ENCODE measurements around the gene TEX14.
"Not testable (repeated sequence)": the region's sequence is repeated elsewhere in the genome, so short reads cannot be mapped to it uniquely, and the experiment has no call there.

TEX14 gene

DNA sequence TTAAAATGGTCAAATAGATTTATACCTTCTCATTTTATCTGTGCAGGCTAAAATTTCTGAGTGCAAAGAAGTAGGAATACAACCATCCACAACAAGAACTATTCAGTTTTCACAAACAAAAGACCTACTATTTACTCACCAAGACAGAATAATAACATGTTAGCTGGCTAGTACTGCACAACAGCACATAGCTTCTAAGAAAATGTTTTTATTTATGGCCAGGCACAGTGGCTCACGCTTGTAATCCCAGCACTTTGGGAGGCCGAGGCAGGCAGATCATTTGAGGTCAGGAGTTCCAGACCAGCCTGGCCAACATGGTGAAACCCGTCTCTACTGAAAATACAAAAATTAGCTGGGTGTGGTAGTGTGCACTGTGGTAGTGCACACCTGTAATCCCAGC lies 136.7 kb downstream of the TEX14 start:
- not testable (repeated sequence) for DNase-seq

DNA sequence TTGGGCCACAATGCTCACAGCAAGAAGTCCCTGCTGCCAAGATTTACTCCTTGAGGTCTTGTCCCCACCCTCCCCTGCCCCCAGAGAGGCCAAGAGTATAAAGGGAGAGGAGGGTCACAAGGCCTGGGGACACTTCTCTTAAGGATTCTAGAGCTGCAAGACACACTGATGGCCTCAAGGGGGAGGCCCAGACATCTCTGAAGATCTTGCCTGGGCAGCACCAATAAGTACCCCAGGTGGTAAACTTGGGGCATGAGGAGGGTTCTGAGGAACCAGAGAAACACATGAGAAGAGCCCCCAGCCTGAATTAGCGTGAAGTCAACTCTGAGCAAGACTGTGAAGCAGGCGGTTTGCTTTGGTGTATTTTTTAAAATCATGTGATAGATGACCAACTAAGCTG lies 150.6 kb downstream of the TEX14 start:
- peak; percentile 54 for DNase-seq

DNA sequence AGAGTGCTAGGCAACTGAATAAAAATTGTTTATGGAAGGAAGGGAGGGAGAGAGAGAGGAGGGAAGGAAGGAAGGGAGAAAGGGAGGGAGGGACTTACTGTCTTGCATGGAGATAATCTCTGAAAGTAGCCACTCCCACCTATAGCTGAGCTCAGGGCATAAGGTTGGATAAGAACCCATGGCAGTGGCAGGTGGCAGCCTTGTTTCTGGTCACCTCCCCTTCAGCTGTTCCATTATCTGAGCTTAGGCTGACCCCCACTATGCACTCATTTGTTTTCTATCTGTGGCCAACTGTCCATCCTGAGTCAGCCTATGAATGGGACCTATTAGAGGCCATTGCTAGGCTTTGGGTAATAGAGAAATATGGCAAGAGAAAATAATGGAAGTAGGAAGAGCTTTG lies 152.1 kb downstream of the TEX14 start:
- DNase-seq, result peak; percentile 95

DNA sequence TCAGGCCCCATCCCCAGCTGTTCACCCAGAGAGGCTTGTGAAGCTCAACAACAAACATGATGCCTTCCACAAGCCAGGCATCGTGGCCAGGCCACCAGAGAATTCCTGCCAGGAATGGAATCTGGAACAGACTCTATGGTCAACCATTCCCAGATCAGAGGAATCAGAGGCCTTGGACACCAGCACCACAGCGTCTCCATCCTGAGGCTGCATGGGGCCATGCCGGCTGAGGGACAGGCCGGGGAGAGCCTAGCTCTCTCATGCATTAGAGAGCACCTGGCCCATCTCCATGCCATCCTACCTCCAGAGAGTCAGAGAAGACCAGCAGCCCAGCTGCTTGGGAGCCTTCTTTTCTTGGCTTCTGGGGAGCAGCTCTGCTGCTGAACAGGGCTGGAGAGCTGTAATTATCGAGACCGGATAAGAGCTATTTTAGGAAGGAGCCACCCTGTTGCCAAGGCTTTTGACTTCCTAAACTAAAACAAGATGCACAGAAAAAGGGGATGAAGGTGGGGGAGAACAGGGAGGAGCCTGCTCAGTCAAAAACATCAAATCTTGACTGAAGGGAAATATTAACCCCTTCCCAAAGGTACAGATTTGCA lies 152.9 kb downstream of the TEX14 start:
- peak; percentile 34 for DNase-seq

DNA sequence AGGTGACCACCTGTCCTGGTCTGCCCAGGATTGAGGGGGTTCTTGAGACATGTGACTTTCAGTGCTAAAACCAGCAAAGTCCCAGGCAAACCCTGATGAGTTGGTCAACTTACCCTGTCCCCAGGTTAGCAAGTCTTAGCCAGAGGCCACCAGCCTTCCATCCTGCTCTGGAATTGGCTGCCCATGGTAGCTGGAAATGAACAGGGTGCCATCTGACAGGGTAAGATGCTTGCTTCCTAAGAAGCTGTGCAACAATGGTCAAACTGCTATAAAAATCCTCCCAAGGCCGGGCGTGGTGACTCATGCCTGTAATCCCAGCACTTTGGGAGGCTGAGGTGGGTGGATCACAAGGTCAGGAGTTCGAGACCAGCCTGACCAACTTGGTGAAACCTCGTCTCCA lies 154.6 kb downstream of the TEX14 start:
- no peak for DNase-seq

DNA sequence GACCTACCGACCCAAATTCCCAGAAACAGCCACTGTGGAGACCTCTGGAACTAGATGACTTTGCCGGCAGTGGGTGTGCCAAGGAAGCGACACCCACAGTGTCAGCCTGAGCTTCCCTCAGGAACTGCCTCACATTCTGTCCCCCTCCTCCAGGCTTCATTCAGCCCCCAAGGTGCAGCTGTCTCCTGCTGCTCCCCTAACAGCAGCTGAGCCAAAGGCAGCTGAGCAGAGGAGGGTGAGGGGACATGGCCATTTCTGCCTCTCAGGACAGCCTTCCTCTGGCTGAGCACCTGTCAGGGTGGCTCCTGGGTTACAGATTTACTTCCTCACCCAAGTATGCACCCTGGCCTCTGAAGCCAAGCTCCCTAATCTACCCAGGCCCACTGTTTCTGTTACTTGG lies 155.3 kb downstream of the TEX14 start:
- no peak for DNase-seq

DNA sequence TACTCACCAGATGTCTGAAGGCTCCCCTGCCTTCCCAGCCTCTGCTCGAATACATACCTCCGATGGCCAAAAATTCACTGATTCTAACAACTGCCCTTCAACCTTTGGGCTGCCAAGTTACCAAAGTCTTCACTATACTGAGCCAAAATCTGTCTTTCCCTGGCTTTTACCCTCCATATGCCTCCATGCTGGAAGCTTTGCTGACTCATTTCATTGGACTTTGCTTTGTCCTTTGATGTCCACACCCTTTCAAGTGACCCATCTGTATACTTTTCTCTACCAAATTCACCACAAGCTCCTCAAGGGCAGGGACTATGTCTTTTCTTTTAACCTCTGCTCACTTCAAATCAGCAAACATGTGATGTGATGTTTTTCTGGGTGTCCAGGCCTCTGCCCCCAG lies 156.4 kb downstream of the TEX14 start:
- no peak for DNase-seq

DNA sequence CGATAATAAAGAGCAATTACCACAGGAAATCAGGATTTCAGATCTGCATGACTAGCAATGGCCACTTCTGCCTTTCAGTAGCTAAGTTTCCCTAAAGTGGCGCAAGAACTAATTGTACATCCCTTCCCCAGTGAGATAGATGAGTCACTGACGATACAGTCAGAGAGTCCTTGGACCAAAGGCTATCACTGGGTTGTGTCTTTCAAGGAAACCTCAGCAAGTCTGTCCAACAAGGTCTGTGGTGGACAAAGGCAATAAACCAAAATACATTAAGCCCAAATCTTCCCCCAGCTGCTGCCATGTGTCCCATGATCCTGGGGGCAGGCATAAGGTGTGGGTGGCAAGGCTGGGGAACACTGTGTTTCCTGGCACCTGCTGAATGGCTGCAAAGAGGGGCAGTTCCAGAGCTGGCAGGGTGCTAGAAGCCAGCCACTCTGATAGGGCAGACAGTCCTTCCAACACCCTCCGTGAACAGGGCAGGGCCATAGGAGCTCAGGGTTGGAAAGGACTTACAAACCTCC lies 156.9 kb downstream of the TEX14 start:
- peak; percentile 24 for DNase-seq

DNA sequence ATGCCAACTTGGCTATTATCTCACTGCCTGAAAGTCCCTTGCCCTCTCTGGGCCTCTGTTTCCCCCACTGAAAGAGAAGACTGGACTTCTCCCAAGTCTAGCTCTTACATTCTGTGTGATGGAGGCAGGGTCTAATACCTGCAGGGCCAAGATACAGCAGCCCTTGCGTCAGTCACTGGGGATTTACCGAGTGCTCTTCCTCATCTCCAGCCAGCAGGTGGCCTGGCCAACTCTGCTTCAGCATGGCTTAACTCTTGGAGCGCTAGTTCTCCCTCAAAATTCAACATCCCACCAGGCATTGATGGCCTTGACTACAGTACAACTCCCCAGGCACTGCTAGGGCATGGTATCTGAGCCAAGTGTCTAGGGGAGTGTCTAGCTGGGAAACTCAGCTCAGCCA lies 157.5 kb downstream of the TEX14 start:
- no peak for DNase-seq

DNA sequence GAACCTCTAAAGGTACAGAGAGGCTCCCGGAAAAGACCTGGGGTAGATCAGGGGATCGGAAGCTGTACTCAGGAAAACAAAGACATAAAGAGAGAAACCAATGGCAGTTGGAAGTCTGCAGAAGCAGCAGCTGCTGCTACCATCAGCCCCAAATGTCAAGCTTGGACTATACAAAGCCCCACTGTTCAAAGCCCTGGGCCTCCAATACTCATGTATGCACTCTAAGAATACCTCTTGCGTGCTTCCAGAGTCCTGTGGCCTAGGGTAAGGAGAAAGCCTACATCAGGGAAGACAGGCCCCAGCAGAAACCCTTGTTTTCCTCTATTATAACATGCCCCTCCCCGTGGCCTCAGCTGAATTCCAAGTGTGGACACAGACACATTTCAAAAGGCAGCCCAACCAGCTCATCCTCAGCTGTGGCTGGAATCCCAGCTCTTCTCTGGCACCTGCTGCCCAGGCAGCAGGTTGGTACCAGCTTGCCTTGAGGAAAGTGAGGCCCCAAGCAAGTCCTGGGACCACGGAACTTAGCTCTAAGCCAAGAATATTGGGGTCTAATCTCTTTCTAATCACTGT lies 158.1 kb downstream of the TEX14 start:
- DNase-seq, result no peak

DNA sequence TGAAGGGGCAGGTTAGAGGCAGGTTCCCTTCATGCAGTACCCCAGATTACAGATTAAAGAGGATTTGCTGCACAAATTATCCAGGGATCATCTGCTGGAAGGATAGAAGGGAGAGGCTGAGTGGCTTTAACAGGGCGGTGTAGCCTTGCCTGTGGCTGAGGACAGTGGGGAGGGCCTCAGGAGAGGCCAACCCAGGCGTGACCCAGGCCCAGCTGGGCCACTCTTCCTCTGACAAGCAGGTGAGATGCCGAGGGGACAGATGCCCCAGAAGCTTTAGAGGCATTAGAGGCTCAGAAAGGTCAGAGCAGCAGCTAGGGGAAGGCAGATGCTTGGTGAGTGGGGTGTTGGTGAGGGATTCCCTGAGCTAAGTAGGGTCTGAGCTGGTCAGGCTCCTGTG lies 159.3 kb downstream of the TEX14 start:
- DNase-seq, result peak; percentile 99

DNA sequence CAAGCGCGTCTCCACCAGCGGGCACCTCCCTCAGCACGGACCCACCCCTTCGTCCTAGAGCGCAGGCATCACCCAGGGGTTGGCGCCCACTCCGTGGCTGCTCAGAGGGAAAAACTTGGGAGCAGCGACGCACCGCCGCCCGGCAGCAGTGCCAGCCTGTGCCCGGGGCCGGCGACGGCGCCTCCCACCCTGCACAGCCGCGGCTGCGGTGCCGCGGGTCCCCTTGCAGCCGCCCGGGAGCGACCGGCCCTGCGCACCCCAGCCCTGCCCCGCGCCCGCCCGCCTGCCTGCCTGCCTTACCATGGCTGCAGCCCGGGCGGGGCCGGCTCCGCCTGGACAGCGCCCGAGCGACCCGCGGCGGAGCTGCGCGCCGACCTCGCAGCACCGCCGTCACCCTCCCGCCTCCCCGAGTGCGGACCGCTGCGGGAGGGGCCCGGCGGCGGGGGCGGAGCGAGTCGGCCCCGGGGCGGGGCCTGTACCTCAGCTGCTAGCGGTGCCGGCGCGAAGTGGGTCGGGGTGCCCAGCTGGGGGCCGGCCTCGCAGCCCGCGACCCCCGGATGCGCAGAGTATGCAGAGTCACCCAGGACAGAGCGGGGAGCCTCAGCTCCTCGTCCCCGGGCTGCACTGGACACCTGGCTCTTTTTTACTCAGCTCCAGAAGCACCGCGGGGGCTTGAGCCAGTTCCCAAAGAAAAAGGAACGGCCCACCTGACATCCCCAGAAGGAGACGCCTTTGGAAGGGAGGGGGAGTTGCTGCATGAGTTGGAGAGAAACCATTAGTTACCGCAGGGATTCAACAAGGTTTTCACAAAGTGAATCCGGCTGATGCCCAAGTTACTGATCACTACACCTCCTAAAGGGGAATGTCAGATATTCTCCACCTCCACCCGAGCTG lies 159.9 kb downstream of the TEX14 start:
- peak; percentile 79 for DNase-seq

DNA sequence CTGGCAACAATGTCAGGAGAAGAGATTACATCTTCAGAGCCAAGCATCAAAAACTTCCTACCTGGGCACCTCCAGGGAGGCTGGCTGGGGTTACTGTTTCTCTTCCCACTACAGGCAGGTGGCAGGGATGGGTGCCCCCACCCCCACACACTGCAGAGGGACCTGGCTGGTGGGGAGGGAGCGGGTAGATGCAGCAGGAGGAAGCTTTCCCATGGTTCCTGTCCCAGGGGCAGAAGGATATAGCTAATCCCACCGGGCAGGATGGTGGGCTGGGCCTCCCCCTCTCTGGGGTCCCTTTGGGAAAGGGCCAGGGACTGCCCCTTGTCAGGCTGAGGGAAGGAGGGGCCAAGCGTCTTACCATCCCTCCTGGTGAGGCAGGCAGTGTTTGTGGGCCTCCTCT lies 160.7 kb downstream of the TEX14 start:
- peak; percentile 87 for DNase-seq

DNA sequence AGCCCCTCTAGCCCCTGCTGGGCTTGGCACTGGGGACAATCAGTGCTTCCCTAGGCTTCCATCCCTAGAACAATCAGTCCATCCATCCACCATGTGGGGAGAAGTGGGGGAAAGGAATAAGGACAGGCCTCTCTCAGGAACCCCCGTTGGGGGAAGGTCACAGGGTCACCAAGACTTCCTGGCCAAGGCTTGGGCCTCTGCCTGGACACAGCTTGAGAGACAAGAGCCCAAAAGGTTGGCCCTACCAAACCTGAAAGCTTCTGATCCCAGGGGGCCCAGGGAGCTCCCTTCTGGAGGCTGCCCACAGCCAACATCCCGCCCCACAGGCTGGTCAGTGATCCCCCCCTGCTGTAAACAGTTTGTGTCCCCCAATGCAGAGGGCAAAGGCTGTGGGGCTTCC lies 161.2 kb downstream of the TEX14 start:
- DNase-seq, result no peak

DNA sequence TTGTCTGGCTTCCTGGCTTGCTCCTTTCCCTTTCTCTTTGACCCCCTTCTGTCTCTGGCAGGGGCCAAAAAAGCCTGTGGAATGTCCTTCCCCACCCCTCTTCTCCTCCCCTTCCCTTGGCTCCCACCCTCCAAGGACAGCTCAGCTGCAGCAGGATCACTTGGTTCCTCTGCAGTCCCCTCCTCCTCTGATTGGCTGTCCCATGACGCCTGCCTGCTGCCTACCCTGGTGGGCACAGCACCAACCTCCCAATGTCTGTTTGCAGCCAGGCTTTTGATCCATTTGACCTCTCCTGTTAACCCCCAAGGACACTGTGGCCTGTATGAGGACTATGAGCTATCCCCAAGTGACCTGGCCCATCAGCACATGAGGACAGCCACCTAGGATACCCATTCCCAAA lies 162.6 kb downstream of the TEX14 start:
- no peak for DNase-seq

DNA sequence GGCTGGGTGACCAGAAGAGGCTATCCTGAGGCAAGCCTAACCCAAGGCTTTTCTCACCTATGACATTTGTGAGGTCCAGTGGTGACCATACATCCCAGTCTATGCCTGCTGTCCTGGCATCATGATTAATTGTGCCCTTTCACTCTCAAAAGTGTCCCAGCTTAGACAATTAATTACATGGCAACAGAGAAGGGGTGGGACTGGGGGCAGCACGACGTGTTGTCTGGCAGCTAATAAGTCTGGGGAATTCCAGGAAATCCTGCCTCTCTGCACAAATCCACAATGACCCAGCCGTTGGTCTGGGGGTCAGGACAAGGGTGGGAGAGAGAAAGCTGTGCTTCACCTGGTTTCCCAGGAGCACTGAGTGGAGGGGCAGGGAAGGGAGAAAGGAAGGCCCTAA lies 163.4 kb downstream of the TEX14 start:
- DNase-seq, result no peak

DNA sequence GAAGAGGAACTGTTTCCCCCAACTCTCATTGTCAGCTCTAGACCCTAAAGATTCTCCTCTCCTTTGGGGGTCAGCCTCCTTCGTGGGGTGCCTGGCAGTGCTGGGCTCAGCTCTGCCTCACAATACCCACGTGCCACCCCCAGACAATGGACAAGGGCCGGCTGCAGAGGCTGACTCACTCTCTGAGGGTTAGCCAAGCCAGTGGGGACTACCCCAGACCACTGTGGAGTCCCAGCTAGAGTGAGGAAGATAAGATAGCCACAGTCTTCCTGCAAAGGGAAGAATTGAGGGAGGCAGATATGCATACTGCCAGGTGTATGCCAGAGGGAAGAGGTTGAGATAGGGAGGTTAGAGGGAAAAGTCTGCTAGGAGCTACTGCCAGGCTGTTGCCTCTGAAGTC lies 163.9 kb downstream of the TEX14 start:
- no peak for DNase-seq

DNA sequence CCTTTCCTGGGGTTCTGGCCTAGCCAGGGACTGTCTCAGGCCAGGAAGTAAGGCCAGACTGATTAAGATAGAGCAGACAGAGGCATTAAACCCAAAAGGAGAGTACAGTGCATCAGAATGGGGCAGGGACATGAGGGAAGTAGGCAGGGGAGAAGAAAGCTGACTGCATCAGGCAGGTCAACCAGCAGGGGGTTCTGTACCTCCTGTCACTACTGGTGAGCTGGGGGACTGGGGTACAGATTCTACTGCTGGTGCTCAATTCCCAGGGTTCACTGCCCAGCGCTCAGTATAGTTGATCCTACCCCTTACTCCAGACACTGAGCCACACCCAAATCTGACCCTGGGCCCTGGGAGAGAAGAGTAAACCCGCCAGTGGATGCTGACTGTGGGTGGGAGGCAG lies 164.5 kb downstream of the TEX14 start:
- peak; percentile 28 for DNase-seq

DNA sequence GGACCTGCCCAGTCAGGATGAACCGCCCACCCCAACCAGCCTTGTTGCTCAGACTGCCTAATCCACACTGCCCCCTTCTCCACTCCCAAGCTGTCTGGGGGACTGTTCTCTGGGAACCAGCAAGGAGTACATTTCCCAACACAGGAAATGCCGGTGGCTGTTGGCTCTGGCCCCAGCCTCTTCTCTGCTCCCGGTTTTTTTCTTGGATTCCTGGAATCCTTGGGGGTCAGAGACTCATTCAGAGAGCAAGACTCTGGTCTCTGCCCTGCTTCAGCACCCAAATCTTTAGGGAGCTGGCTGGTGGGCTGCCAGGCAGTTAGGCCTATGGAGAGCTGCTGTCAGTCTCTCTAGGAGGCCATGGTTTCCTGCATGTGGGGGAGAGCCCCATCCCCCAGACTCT lies 166.6 kb downstream of the TEX14 start:
- no peak for DNase-seq

DNA sequence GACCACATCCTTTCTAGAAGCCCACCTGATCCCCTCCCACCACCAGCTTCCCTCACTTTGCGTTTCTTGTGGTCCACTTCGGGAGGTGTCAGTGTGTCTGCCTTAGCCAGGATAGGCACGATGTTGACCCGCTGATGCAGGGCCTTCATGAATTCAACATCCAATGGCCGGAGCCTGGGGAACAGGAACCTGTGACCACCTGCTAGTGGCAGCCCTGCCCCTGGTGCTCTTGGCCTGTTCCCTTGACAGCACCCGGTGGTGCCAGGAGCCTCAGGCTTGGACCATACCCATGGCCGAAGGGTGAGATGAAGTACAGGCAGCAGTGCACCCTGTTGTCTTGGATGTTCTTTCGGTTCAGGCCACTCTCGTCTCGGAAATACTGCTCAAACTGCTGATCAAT lies 170.2 kb downstream of the TEX14 start:
- DNase-seq, result no peak

DNA sequence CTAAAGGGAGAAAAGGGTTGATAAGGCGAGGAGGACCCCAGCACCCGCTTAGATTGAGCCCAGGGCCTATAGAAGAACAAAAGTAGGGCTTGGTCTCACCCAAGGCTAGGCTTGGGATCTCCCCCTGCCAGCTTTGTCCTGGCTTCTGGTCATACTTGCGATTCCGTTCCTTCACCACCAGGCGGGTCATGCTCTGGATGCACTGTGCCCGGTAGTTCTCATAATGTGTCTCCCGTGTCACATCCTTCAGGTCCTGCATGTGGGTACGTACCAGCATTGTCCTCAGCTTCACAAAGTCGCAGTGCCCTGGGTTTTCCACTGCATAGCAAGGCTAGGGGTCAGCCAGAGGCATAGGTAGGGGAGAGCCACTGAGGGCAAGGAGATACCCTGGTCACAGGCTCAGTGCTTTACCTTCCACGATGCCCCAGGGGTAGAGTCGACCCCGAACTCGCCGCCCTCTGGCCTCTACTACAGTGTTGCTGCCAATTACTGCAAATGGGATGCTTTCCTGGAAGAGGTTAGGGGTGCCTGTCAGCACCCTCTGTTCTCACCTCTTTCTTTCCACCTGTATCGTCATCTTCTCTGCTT lies 170.9 kb downstream of the TEX14 start:
- DNase-seq, result peak; percentile 65

DNA sequence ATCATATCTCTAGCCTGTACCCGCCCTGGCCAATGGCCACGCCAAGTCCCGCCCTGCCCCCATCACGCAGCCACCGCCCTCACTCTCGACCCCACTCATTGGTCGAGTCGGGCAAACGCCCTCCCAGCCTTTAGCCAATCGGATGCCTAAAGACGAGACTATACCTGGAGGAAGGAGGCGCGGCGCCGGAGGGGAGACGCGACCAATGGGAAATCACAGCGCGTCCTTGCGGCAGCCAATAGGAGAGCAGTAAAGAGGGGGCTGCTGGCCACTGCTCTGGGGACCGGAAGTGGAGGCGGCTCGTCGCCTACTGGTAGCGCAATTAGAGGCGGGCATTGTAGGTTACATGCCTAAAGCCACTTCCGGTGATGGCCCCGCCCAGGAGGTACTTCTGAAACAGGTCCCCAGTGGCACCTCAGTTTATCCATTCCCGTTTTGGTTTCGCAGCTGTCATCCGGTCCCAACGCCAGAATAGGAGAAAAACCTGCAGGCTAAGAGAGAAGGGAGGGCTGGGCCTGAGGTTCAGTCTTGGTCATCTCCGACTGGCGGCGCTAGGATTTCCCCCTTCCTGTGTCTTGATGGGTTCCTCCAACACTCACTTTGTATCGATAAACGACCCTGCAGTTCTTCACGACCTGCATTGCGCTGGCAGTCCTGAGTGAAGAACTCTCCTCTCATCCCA lies 173.8 kb downstream of the TEX14 start:
- DNase-seq, result peak; percentile 100

DNA sequence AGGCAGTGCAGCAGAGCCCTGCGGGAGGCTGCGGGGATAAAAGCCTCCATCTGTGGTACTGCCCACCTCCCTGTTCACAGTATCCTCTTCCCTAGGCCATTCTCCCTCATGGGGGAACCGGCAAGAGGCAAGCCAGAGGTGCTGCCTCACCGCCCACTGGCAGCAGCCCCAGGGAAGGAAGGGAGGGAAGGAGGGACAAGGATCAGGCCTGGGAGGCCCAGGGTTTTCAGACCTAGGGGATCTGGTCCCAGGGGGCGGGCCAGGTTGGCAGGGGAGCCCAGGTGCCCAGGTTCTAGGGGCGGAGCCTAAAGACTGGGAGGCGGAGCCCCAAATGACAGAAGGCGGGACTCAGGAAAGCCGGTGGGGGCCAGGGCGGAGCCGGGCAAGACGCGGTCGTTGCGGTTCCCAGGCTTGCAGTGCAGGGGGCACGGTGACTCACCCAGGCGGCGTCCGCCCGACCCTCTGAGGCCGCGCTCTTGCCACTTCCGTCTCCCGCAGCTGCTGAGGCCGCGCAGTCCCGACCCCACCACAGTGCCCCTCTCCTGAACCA lies 174.4 kb downstream of the TEX14 start:
- no peak for DNase-seq

Measured in NCI-H82 (cell line).